ENCODE data around the gene ADAM12. TPM values are rescaled to one million over a fixed set of nuclear protein-coding genes. Genes with fewer than 3 reads are reported as not detected.

Gene ADAM12
- total RNA-seq, 2 experiments from 2014 or later, result 1.2 to 1.5 TPM

- intact Hi-C loops (cut with DNase I, micrococcal nuclease), result no loop called here
- H3K9me3 Mint-ChIP-seq, result peaks cover 4% of the 10 kb centered on the region
- no peak for TF ChIP-seq CTCF (IDR thresholded peaks at IDR 0.05)
Measured at GRCh38 chr10:126400641-126401040, 12.4 kb upstream of the ADAM12 start.

GRCh38 chr10:126398924-126399323, 10.6 kb upstream of the ADAM12 start:
- ATAC-seq (ENCODE audit: poor library complexity), result no peak
- CTCF ChIA-PET, result no interaction called here
- no peak overlapping the region for H3K27ac Mint-ChIP-seq

More at GRCh38 chr10:126400641-126401040, 12.4 kb upstream of the ADAM12 start:
- H3K4me3 ChIP-seq (ENCODE audit: low read length), result no peak overlapping the region
- no peak overlapping the region for H3K27ac ChIP-seq (ENCODE audit: low read depth in 1 of 2, low read length in 2 of 2)
- H3K36me3 ChIP-seq (ENCODE audit: insufficient read depth, low read length), result no peaks in the 10 kb centered on the region
- H3K27ac Mint-ChIP-seq, result no peak overlapping the region
- no peaks in the 10 kb centered on the region for H3K27me3 Mint-ChIP-seq
- no peaks in the 10 kb centered on the region for H3K27me3 ChIP-seq (ENCODE audit: control insufficient read depth in 1 of 2, insufficient read depth in 2 of 2, low read length in 2 of 2)
- DNase-seq, result no peak
- ChIA-PET POLR2A (no interaction called here), CTCF (no interaction called here)
- no peaks in the 10 kb centered on the region for H3K4me1 Mint-ChIP-seq (ENCODE audit: low read depth)
- peaks cover 0 to 6% of the 10 kb centered on the region in 2 experiments for H3K9me3 ChIP-seq (ENCODE audit: control insufficient read depth in 1 of 2, insufficient read depth in 1 of 2, low read length in 2 of 2)
- H3K4me1 ChIP-seq (ENCODE audit: insufficient read depth, low read length), result peaks cover 4% of the 10 kb centered on the region
- no peak overlapping the region for H3K4me3 Mint-ChIP-seq
- no peak for ATAC-seq (ENCODE audit: poor library complexity)
- no peaks in the 10 kb centered on the region for H3K36me3 Mint-ChIP-seq (ENCODE audit: low read depth)

GRCh38 chr10:126398383-126398743, 10.1 kb upstream of the ADAM12 start:
- no peak overlapping the region for H3K4me3 Mint-ChIP-seq
- no peak overlapping the region for H3K27ac Mint-ChIP-seq
- no peaks in the 10 kb centered on the region for H3K27me3 Mint-ChIP-seq
- ChIA-PET POLR2A (interaction anchor here (0.6 kb wide), 1 partner anchor 71 kb away, joined by 3 read pairs; no protein-coding TSS in a partner anchor), CTCF (no interaction called here)
- peaks cover 4% of the 10 kb centered on the region for H3K4me1 ChIP-seq (ENCODE audit: insufficient read depth, low read length)
- H3K9me3 Mint-ChIP-seq, result peaks cover 4% of the 10 kb centered on the region
- no peaks in the 10 kb centered on the region for H3K27me3 ChIP-seq (ENCODE audit: control insufficient read depth in 1 of 2, insufficient read depth in 2 of 2, low read length in 2 of 2)
- no peak for TF ChIP-seq CTCF (IDR thresholded peaks at IDR 0.05)
- intact Hi-C loops (cut with DNase I, micrococcal nuclease), result no loop called here
- H3K4me3 ChIP-seq (ENCODE audit: low read length), result no peak overlapping the region
- no peaks in the 10 kb centered on the region for H3K4me1 Mint-ChIP-seq (ENCODE audit: low read depth)
- peaks cover 0 to 3% of the 10 kb centered on the region in 2 experiments for H3K9me3 ChIP-seq (ENCODE audit: control insufficient read depth in 1 of 2, insufficient read depth in 1 of 2, low read length in 2 of 2)
- ATAC-seq (ENCODE audit: poor library complexity) (no peak), DNase-seq (no peak)
- no peaks in the 10 kb centered on the region for H3K36me3 ChIP-seq (ENCODE audit: insufficient read depth, low read length)
- H3K27ac ChIP-seq (ENCODE audit: low read depth in 1 of 2, low read length in 2 of 2), result no peak overlapping the region
- H3K36me3 Mint-ChIP-seq (ENCODE audit: low read depth), result no peaks in the 10 kb centered on the region

More at GRCh38 chr10:126398924-126399323, 10.6 kb upstream of the ADAM12 start:
- intact Hi-C loops (cut with DNase I, micrococcal nuclease), result no loop called here
- Mint-ChIP-seq H3K36me3 (ENCODE audit: low read depth) (no peaks in the 10 kb centered on the region), H3K9me3 (peaks cover 4% of the 10 kb centered on the region), H3K4me3 (no peak overlapping the region), H3K4me1 (ENCODE audit: low read depth) (no peaks in the 10 kb centered on the region), H3K27me3 (no peaks in the 10 kb centered on the region)
- no peak for DNase-seq
- no peak for TF ChIP-seq CTCF (IDR thresholded peaks at IDR 0.05)
- Histone ChIP-seq H3K27me3 (ENCODE audit: control insufficient read depth in 1 of 2, insufficient read depth in 2 of 2, low read length in 2 of 2) (no peaks in the 10 kb centered on the region), H3K4me3 (ENCODE audit: low read length) (no peak overlapping the region), H3K27ac (ENCODE audit: low read depth in 1 of 2, low read length in 2 of 2) (no peak overlapping the region), H3K9me3 (ENCODE audit: control insufficient read depth in 1 of 2, insufficient read depth in 1 of 2, low read length in 2 of 2) (peaks cover 0 to 7% of the 10 kb centered on the region in 2 experiments), H3K36me3 (ENCODE audit: insufficient read depth, low read length) (no peaks in the 10 kb centered on the region), H3K4me1 (ENCODE audit: insufficient read depth, low read length) (peaks cover 4% of the 10 kb centered on the region)
- POLR2A ChIA-PET, result no interaction called here

Data from CD4-positive, alpha-beta T cell (primary cell).